Glomerular endothelial cell (primary cell): ENCODE results near the gene SIGLECL1. TPM values are rescaled to one million over a fixed set of nuclear protein-coding genes. Genes with fewer than 3 reads are reported as not detected.
"Not testable (repeated sequence)": the region's sequence is repeated elsewhere in the genome, so short reads cannot be mapped to it uniquely, and the experiment has no call there.

ENCODE experiments used
- DNase-seq: peaks from one replicate; pipeline ENCODE4 v3.0.0-alpha.2; 2011; ENCODE audit warnings: low read depth, low spot score; ENCODE audit errors: extremely low read depth
- total RNA-seq: library from RNA; depleted of rRNA; stranded (reverse); fragments of >200 nt; gene quantifications from 2 replicates; pipeline ENCODE4 v1.2.3, GENCODE V29; 2015

SIGLECL1 gene
- total RNA-seq: not detected in 2 replicates

- DNase-seq: no peak
Measured at GRCh38 chr19:51250786-51251467, at the start of gene SIGLECL1. Gene SIGLECL1 (plus strand): TSS chr19:51251080. CDS start chr19:51264073, 12,993 bp downstream.

DNA sequence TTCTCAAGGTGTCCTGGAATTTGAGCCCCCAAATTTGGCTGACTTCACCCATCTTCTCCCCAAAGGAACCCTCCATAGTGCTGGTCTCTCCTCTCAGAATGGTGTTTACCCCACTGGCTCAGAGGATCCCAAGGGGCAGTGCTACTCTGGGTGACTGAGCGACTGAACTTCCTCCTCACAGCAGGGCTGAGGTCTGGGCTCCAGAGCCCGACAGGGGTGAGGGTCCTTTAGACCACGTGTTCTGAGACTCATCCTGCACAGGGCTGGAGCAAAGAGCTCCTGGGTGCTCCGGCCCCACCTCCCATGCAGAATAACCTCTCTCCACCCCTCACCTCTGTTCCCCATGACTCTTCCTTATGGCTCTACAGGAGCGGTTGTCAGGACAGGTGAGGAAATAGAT is 49.2 kb upstream of the SIGLECL1 start:
- no peak for DNase-seq

DNA sequence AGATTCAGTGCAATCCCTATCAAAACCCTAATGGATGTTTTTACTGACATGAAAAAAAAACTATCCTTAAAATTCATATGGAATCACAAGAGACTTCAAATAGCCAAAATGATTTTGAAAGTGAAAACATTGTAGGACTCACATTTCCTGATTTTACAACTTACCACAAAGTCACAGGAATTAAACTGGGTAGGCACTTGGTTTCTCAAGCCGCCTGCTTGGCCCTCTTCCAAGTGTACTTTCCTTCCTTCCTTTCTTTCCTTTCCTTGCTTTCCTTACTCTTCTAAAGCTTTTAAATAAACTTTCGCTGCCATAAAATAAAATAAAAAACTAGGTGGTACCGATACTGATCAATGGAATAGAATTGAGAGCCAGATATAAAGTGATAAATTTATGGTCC is 47.0 kb upstream of the SIGLECL1 start:
- DNase-seq: no peak

DNA sequence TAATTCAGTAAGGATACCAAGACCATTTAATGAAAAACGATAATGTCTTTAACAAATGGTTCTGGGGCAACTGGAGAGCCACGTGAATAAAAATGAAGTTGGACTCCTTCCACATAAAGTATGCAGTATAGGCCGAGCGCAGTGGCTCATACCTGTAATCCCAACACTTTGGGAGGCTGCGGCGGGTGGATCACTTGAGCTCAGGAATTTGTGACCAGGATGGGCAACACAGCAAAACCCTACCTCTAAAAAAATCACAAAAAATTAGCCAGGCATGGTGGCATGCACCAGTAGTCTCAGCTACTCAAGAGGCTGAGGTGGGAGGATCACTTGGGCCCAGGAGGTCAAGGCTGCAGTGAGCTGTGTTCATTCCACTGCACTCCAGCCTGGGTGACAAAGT is 46.6 kb upstream of the SIGLECL1 start:
- DNase-seq: no peak

- no peak for DNase-seq
Measured at GRCh38 chr19:51207747-51208146, 43.1 kb upstream of the SIGLECL1 start.

GRCh38 chr19:51210191-51210784 is 40.6 kb upstream of the SIGLECL1 start:
- no peak for DNase-seq

DNA sequence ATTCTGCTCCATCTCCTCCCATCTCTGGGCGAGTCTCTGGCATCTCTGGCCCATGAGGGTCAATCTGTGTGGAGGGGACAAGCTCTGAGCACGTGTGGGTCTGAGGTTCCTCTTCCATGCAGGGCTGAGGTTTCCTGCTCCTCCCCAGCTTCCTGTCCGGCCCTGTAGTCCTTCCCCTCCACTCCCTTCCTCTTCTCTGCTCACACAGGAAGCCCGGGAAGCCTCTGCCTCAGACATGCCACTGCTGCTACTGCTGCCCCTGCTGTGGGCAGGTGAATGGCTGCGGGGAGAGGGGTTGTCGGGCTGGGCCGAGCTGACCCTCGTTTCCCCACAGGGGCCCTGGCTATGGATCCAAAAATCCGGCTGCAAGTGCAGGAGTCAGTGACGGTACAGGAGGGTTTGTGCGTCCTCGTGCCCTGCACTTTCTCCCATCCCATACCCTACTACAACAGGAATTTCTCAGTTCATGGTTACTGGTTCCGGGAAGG is 40.0 kb upstream of the SIGLECL1 start:
- not testable (repeated sequence) for DNase-seq

- DNase-seq: no peak
Measured at GRCh38 chr19:51211833-51212232, 39.0 kb upstream of the SIGLECL1 start.

GRCh38 chr19:51219307-51219706 is 31.6 kb upstream of the SIGLECL1 start:
- no peak for DNase-seq

GRCh38 chr19:51219971-51220370 is 30.9 kb upstream of the SIGLECL1 start:
- no peak for DNase-seq

DNA sequence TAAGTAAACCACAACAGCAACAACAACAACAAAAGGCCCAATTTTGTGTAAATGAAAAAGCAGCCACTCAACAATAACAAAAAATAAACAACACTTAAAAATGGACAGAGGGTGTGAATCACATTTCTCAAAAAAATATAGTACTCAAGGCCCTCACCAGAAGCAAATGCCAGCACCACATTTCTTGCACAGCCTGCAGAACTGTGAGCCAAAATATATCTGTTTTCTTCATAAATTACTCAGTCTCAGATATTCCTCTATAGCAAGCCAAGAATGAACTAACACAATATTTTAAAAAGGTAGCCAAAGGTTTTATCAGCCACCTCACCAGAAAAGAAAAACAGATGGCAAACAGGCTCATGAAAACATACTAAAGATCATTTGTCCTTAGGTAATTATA is 29.9 kb upstream of the SIGLECL1 start:
- DNase-seq: no peak

GRCh38 chr19:51224163-51224641 is 26.7 kb upstream of the SIGLECL1 start:
- no peak for DNase-seq

DNA sequence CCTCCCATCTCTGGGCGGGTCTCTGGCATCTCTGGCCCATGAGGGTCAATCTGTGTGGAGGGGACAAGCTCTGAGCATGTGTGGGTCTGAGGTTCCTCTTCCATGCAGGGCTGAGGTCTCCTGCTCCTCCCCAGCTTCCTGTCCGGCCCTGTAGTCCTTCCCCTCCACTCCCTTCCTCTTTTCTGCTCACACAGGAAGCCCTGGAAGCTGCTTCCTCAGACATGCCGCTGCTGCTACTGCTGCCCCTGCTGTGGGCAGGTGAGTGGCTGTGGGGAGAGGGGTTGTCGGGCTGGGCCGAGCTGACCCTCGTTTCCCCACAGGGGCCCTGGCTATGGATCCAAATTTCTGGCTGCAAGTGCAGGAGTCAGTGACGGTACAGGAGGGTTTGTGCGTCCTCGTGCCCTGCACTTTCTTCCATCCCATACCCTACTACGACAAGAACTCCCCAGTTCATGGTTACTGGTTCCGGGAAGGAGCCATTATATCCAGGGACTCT is 25.9 kb upstream of the SIGLECL1 start, which contains the start of gene CD33:
Gene CD33, plus strand, starts transcription at position 183 of the 496 bp plus-strand sequence. Its CDS starts 39 bp downstream, at position 222.
- not testable (repeated sequence) for DNase-seq

- no peak for DNase-seq
Measured at GRCh38 chr19:51226067-51226466, 24.8 kb upstream of the SIGLECL1 start.

DNA sequence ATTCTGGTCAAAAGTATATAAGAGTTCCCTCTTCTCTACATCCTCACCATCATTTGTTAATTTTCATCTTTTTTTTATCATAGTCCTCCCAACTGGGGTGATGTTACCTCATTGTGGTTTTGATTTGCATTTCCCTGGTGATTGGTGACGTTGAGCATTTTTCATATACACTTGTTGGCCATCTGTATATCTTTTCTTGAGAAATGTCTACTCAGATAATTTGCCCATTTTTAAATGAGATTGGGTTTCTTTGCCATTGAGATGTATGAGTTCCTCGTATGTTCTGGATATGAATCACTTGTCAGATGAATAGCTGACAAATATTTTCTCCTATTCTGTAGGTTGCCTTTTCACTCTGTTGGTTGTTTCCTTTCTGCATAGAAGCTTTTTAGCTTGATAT is 23.6 kb upstream of the SIGLECL1 start:
- no peak for DNase-seq

DNA sequence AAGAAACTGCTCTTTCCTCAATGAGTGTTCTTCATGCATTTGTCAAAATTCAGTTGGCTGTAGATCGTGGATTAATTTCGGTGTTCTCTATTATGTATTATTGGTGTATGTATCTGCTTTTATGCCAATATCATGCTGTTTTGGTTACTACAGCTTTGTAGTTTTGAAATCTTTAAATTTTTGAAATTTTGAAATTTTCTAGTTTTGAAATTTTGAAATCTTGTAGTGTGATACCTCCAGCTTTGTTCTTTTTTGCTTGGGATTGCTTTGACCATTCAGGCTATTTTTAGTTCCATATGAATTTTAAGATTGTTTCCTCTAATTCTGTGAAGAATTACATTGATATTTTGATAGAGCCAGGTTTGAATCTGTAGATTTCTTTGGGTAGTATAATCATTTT is 22.9 kb upstream of the SIGLECL1 start:
- no peak for DNase-seq

GRCh38 chr19:51240866-51241265 is 10.0 kb upstream of the SIGLECL1 start:
- no peak for DNase-seq

- no peak for DNase-seq
Measured at GRCh38 chr19:51242881-51243630, 7.8 kb upstream of the SIGLECL1 start.

DNA sequence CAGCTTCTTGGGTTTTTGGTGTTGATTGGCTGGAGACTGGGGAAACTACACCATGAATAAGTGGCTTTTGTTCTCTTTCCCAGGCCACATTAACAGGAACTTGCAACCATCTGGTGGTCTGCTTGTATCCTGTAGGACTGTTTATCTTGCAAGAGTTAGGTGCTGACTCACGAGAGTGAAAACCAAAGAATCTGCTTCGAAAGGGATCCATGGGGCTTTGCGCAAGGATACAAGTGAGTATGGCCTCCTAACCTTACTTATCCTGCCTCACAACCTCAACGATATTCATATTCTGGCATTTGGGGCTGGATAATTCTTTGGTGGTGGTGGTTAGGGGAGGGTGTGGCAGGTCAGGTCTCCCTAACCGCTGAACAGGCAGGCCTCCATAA is 4.7 kb upstream of the SIGLECL1 start:
- DNase-seq: no peak

DNA sequence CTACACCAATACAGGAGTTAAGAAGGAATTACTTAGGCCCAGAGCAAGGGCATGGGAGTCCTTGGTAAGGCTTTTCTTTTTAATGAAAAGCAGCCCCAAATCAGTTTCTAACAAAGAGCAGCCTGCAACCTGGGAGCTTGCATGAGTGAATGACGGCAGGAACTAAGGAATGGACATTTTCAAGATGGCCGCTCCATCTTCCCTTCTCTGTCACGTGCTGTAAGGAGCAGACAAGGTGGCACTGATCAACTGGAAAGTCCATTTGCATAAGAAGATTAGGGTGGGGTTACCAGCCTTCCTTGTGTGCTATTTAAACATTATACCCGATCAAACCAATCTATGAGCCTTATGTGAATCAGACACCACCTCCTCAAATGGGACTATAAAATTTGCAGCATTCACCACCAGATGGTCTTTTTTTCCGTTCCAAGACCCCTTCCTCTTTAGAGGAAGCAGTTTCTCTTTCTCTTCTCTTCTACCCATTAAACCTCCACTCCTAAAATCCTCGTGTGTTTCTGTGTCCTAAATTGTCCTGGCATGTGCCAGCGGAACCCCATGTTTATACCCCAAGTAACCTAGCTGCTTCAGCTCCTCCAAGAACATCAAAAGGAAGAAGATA is 2.8 kb upstream of the SIGLECL1 start:
- DNase-seq: no peak

DNA sequence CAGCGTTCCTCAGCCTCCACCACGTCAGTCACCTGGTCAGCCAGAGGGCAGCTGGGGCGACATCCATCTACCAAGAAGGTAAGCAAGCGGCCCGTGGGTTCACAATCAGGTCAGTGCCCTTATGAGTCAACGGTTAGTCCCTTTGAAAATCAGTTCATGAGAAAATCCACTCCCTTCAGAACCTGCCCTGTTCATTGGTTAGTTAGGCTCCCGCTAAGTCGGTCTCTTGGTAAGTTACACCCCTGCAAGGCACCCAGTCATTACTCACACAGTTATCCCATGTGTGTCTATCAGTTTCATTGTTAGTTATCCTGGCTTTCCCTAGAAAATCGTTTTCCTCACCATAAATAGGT is 564 bp downstream of the SIGLECL1 start:
- no peak for DNase-seq
